Common myeloid progenitor, CD34-positive (primary cell): ENCODE measurements around the gene ING5.

Experiments used
- CTCF ChIA-PET: fragments of 350-600 bp; sonication (Branson Sonifier 250); formaldehyde crosslinking; loops from one replicate; lab custom pipeline; 2021; ENCODE audit warnings: antibody characterized with exemption; lab: Charles Lee
- POLR2A ChIA-PET: fragments of 350-600 bp; sonication (Branson Sonifier 250); formaldehyde crosslinking; loops from one replicate; lab custom pipeline; 2021; ENCODE audit warnings: antibody characterized with exemption; lab: Charles Lee
- DNase-seq, 3 donors: peaks; one replicate each; pipeline versions ENCODE4 v3.0.0 to v3.0.0-alpha.2; 2013
- H3K27ac ChIP-seq, 2 experiments: 1 replicate in 1 of 2; 2 replicates in 1 of 2; pipeline ENCODE4 v1.7.0; 2013; ENCODE audit warnings: inconsistent platforms in 2 of 2, low read length in 2 of 2, mild to moderate bottlenecking in 2 of 2, low read depth in 1 of 2, moderate library complexity in 1 of 2; ENCODE audit not compliant: severe bottlenecking in 2 of 2, insufficient read depth in 1 of 2, poor library complexity in 1 of 2
- H3K27me3 ChIP-seq, 5 experiments: replicated peaks in 2 of 5; 1 replicate in 3 of 5; 2 replicates in 2 of 5; pipeline versions ENCODE4 v1.6.1 to v1.7.0; 2013; ENCODE audit warnings: low read length in 4 of 5, mild to moderate bottlenecking in 2 of 5, moderate library complexity in 2 of 5, inconsistent platforms in 1 of 5; ENCODE audit not compliant: insufficient read depth in 5 of 5, control insufficient read depth in 4 of 5
- H3K36me3 ChIP-seq, 4 experiments: 1 replicate in 2 of 4; 2 replicates in 2 of 4; pipeline versions ENCODE4 v1.6.1 to v1.7.0; 2013; ENCODE audit warnings: low read length in 3 of 4, control low read depth in 1 of 4, mild to moderate bottlenecking in 1 of 4; ENCODE audit not compliant: control insufficient read depth in 4 of 4, insufficient read depth in 4 of 4
- H3K4me1 ChIP-seq, 4 experiments: 1 replicate in 3 of 4; 2 replicates in 1 of 4; pipeline versions ENCODE4 v1.6.1 to v1.7.1; 2013; ENCODE audit warnings: low read length in 3 of 4, mild to moderate bottlenecking in 3 of 4, control low read depth in 1 of 4, inconsistent platforms in 1 of 4, moderate library complexity in 1 of 4; ENCODE audit not compliant: control insufficient read depth in 4 of 4, insufficient read depth in 4 of 4; ENCODE audit errors: control extremely low read depth in 1 of 4
- H3K4me3 ChIP-seq, 7 experiments: 1 replicate in 4 of 7; 2 replicates in 3 of 7; pipeline versions ENCODE4 v1.5.1 to v1.7.0; 2013; ENCODE audit warnings: mild to moderate bottlenecking in 7 of 7, low read length in 6 of 7, moderate library complexity in 6 of 7, inconsistent platforms in 2 of 7, low read depth in 2 of 7, control low read depth in 1 of 7; ENCODE audit not compliant: insufficient read depth in 4 of 7, control insufficient read depth in 1 of 7; ENCODE audit errors: extremely low read depth in 1 of 7
- H3K9me3 ChIP-seq, 5 experiments: 1 replicate in 4 of 5; 2 replicates in 1 of 5; pipeline versions ENCODE4 v1.6.1 to v1.7.1; 2013; ENCODE audit warnings: low read length in 4 of 5, mild to moderate bottlenecking in 2 of 5, inconsistent platforms in 1 of 5, low read depth in 1 of 5, moderate library complexity in 1 of 5; ENCODE audit not compliant: control insufficient read depth in 4 of 5, insufficient read depth in 2 of 5; ENCODE audit errors: control extremely low read depth in 1 of 5
- WGBS: methylation state at CpG from one replicate; pipeline ENCODE4 v1.1.5; 2013; ENCODE audit not compliant: insufficient coverage; 5-methylcytosine and 5-hydroxymethylcytosine counted together

ING5 gene

DNA sequence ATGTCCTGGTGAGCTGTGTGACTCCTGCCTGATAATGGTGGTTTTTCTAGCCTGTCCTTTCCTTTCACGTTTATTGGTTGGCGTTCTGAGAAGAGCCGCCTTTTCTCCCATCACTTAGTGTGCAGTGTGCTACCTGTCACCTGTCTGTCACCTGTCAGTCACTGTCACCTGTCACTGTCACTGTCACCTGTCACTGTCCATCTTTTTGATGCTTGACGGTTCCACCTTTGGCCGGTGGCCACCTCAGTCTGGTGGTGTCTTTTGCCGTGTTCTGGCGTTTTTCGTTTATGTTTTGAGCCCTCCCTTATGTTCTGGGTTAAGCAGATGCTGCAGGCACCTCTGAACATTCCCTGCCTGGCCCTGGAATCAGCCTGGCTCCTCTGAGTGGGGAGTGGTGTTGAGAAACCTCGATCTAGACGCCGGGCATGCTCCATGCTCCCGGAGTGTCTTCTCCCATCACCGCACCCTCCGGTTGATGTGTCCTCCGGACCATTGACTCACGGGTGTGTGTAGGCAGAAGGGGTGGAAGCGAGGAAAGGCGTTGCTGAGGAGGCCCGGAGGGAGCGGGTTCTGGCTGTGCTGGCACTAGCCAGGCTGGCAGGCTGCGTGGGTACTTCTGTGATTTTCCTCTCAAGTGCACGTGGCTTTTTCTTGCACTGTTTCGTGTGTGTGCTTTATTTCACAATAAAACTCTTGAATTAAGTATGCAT is 36.0 kb upstream of the ING5 start:
- POLR2A ChIA-PET: no interaction called here
- Histone ChIP-seq H3K4me3 (no peak overlapping the region), H3K4me1 (peaks cover 0 to 6% (median under 1%) of the 10 kb centered on the region in 4 experiments), H3K27ac (no peak overlapping the region), H3K36me3 (peaks cover 17 to 61% (median 49%) of the 10 kb centered on the region in 4 experiments), H3K9me3 (no peaks in the 10 kb centered on the region), H3K27me3 (no peaks in the 10 kb centered on the region)
- CTCF ChIA-PET: interaction anchor here (0.8 to 1.2 kb wide), 2 partner anchors 12 to 211 kb away, joined by 3 read pairs; no protein-coding TSS in a partner anchor
- WGBS: 93% methylated on average over 22 of the region's 23 CpGs
- DNase-seq: no peak

DNA sequence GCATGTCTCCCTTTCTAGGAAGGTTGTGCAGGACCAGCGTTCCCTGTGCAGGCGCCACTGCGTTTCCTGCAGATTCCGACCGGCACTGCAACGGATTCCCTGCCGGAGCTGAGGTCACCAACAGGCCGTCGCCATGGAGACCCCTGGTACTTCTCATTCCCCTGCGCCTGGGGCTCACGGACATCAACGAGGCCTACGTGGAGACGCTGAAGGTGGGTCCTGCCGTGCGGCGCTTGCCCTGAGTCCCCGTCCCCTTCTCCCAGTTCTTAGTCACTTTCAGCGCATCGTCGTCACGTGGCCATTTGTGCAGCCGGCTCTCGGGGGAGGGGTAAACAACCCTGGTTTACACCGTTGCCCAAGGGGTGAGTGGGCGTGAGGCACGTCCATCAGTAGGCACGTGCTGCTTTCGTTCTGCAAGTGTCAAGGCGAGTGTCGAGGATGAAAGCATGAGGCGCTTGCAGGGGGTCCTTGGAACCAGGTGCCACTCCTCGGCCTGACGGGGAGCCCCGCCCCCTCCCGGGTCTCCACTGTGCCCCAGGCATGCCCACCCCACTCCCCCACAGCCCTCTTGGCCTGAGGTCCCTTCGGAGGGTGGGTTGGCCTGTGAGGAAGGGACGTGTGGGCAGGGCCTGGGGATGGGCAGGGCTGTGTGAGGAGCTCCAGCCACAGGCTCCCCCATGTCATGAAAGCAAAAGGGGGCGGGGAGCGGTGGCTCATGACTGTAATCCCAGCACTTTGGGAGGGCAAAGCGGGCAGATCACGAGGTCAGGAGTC is 35.0 kb upstream of the ING5 start:
- H3K4me1 ChIP-seq: peaks cover 0 to 6% (median under 1%) of the 10 kb centered on the region in 4 experiments
- CTCF ChIA-PET: interaction anchor here (0.7 kb wide), 1 partner anchor 152 kb away, joined by 3 read pairs; no protein-coding TSS in a partner anchor
- whole genome bisulfite sequencing: 97% methylated on average over 36 of the region's 42 CpGs
- no peak for DNase-seq
- POLR2A ChIA-PET: no interaction called here
- H3K27me3 ChIP-seq: no peaks in the 10 kb centered on the region
- H3K36me3 ChIP-seq: peaks cover 15 to 61% (median 51%) of the 10 kb centered on the region in 4 experiments
- H3K9me3 ChIP-seq: no peaks in the 10 kb centered on the region
- H3K27ac ChIP-seq: no peak overlapping the region
- H3K4me3 ChIP-seq: no peak overlapping the region

GRCh38 chr2:241668354-241668753 is 33.5 kb upstream of the ING5 start:
- WGBS: 98% methylated on average over 21 of the region's 21 CpGs
- POLR2A ChIA-PET: no interaction called here

GRCh38 chr2:241668839-241669238 is 33.0 kb upstream of the ING5 start:
- H3K27ac ChIP-seq: no peak overlapping the region
- ChIA-PET CTCF (interaction anchor here (1.0 to 1.3 kb wide), 2 partner anchors 9 to 210 kb away, joined by 3 to 4 read pairs; no protein-coding TSS in a partner anchor), POLR2A (no interaction called here)
- no peaks in the 10 kb centered on the region for H3K27me3 ChIP-seq
- H3K9me3 ChIP-seq: no peaks in the 10 kb centered on the region
- peaks cover 0 to 6% (median under 1%) of the 10 kb centered on the region in 4 experiments for H3K4me1 ChIP-seq
- DNase-seq: no peak
- 75% methylated on average over 4 of the region's 12 CpGs for WGBS
- no peak overlapping the region for H3K4me3 ChIP-seq
- peaks cover 18 to 69% (median 57%) of the 10 kb centered on the region in 4 experiments for H3K36me3 ChIP-seq

More at GRCh38 chr2:241668354-241668753, 33.5 kb upstream of the ING5 start:
- CTCF ChIA-PET: interaction anchor here (1.0 to 1.3 kb wide), 2 partner anchors 8 to 211 kb away, joined by 3 to 4 read pairs; no protein-coding TSS in a partner anchor
- Histone ChIP-seq H3K9me3 (no peaks in the 10 kb centered on the region), H3K27ac (no peak overlapping the region), H3K36me3 (peaks cover 18 to 68% (median 57%) of the 10 kb centered on the region in 4 experiments), H3K27me3 (no peaks in the 10 kb centered on the region), H3K4me1 (peaks cover 0 to 6% (median under 1%) of the 10 kb centered on the region in 4 experiments), H3K4me3 (no peak overlapping the region)
- DNase-seq: no peak

DNA sequence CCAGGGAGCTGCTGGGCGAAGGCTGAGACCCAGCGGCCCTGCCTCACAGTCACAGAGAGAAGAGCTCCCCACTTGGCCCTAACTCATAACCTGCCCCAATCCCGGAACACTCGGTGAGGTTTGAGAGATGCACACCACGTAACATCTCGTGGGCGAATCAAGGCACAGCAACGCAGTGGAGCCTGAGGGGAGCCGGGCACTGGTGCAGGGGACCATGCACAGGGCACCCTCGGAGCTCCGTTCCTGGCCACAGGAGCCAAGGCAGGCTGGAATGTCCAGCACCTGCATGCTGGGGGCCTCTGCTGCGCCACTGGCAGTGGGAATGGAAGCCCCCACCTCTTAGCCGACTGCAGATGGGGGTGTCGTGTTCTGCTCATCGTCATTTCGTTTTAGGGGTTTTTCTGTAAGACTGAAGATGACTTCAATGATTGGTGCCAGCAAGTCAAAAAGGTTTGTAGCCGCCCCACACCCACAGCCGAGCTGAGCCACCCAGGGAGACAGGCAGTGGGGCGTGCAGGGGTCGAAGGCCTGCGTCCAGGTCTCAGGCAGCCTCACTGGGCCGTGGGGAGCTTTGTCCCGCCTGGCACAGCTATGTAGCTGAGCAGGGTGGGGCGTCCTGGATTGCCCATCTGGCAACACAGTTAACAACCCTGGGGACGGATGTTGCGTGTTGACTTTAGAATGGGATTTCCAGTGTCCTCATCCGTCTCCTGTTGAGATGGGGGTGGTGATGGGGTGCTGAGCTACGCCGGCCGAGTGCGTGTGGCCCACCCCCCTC is 31.3 kb upstream of the ING5 start:
- Histone ChIP-seq H3K4me3 (no peak overlapping the region), H3K36me3 (peaks cover 20 to 82% (median 63%) of the 10 kb centered on the region in 4 experiments), H3K27ac (no peak overlapping the region), H3K4me1 (no peaks in the 10 kb centered on the region), H3K9me3 (no peaks in the 10 kb centered on the region), H3K27me3 (no peaks in the 10 kb centered on the region)
- CTCF ChIA-PET: interaction anchor here (1.2 to 1.4 kb wide), 2 partner anchors 11 to 64 kb away, joined by 3 to 5 read pairs; partner anchors contain the start of gene D2HGDH
- 91% methylated on average over 24 of the region's 31 CpGs for WGBS
- DNase-seq: no peak
- POLR2A ChIA-PET: no interaction called here

DNA sequence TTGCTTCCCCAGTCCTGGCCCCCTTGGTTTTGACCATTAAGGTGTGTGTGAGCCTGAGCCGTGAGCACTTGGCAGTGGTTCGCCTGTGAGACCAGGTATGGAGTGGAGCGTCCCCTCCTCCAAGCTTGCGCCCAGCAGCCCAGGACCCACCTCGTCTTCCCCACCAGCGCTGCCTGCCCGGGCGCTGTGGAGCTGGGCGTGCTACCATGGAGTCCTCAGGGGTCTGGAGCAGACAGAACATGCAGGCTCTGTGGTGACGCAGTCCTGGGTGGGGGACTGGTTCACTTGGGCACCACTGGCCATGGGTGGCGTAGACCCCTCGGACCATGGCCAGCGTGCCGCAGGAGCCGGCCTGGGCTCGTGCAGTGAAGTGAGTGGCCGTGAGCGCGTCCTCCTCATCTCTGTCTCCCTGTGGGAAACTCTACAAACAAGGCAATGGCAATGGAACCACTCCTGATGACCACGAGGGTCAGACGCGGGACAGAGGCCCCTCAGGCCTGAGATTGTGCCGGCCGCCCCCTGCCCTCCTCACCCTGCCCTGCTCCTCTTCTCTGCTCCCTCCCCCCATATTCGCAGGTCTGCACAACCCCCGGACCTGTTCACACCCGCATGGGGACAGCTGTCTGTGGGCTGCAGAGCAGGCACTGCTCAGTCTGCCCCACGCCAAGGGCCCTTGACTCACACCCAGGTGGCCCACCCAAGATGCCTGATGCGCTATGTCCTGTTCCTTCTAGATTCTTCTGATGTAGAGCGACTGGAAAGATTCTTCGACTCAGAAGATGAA is 30.2 kb upstream of the ING5 start:
- DNase-seq: no peak
- H3K27ac ChIP-seq: no peak overlapping the region
- no peaks in the 10 kb centered on the region for H3K4me1 ChIP-seq
- WGBS: 98% methylated on average over 25 of the region's 31 CpGs
- no peak overlapping the region for H3K4me3 ChIP-seq
- CTCF ChIA-PET: no interaction called here
- POLR2A ChIA-PET: no interaction called here
- H3K9me3 ChIP-seq: no peaks in the 10 kb centered on the region
- H3K36me3 ChIP-seq: peaks cover 19 to 87% (median 65%) of the 10 kb centered on the region in 4 experiments
- no peaks in the 10 kb centered on the region for H3K27me3 ChIP-seq
